ENCODE measurements around the gene TMEM108.
"Not testable (repeated sequence)": the region's sequence is repeated elsewhere in the genome, so short reads cannot be mapped to it uniquely, and the experiment has no call there.

TMEM108 gene

GRCh38 chr3:133038089-133038730 is at the start of gene TMEM108:
Gene TMEM108 (plus strand): TSS chr3:133038391.
- H3K27me3 Mint-ChIP-seq = peaks cover 67% of the 10 kb centered on the region
- peaks cover 3% of the 10 kb centered on the region for H3K4me1 Mint-ChIP-seq (ENCODE audit: low read depth)
- peak within 1 kb of the TSS; percentile 51 for H3K4me3 Mint-ChIP-seq
- peak; percentile 40 for DNase-seq
- H3K36me3 Mint-ChIP-seq (ENCODE audit: low read depth) = no peaks in the 10 kb centered on the region
- no peaks in the 10 kb centered on the region for H3K9me3 Mint-ChIP-seq
- no peak within 1 kb of the TSS for H3K27ac Mint-ChIP-seq

GRCh38 chr3:132995971-132996370 is 42.2 kb upstream of the TMEM108 start:
- H3K27ac Mint-ChIP-seq = no peak overlapping the region

GRCh38 chr3:132997404-132998185 is 40.6 kb upstream of the TMEM108 start:
- H3K9me3 Mint-ChIP-seq = no peaks in the 10 kb centered on the region
- H3K4me1 Mint-ChIP-seq (ENCODE audit: low read depth) = no peaks in the 10 kb centered on the region
- no peaks in the 10 kb centered on the region for H3K36me3 Mint-ChIP-seq (ENCODE audit: low read depth)
- no peaks in the 10 kb centered on the region for H3K27me3 Mint-ChIP-seq
- H3K4me3 Mint-ChIP-seq = no peak overlapping the region
- H3K27ac Mint-ChIP-seq = no peak overlapping the region
- DNase-seq = no peak

More at GRCh38 chr3:132995971-132996370, 42.2 kb upstream of the TMEM108 start:
- Mint-ChIP-seq H3K4me3 (no peak overlapping the region), H3K27me3 (no peaks in the 10 kb centered on the region), H3K36me3 (ENCODE audit: low read depth) (no peaks in the 10 kb centered on the region), H3K4me1 (ENCODE audit: low read depth) (no peaks in the 10 kb centered on the region), H3K9me3 (no peaks in the 10 kb centered on the region)
- DNase-seq = no peak

- not testable (repeated sequence) for H3K36me3 Mint-ChIP-seq (ENCODE audit: low read depth); H3K4me3 Mint-ChIP-seq; H3K9me3 Mint-ChIP-seq; DNase-seq; H3K4me1 Mint-ChIP-seq (ENCODE audit: low read depth); H3K27me3 Mint-ChIP-seq; H3K27ac Mint-ChIP-seq
Observed at GRCh38 chr3:133005032-133005431, 33.2 kb upstream of the TMEM108 start.

- H3K9me3 Mint-ChIP-seq = peaks cover 23% of the 10 kb centered on the region
- no peak for DNase-seq
- H3K27ac Mint-ChIP-seq = no peak overlapping the region
- H3K27me3 Mint-ChIP-seq = peaks cover 3% of the 10 kb centered on the region
- H3K36me3 Mint-ChIP-seq (ENCODE audit: low read depth) = no peaks in the 10 kb centered on the region
- H3K4me3 Mint-ChIP-seq = no peak overlapping the region
- no peaks in the 10 kb centered on the region for H3K4me1 Mint-ChIP-seq (ENCODE audit: low read depth)
Observed at GRCh38 chr3:133007601-133008000, 30.6 kb upstream of the TMEM108 start.

- Mint-ChIP-seq H3K36me3 (ENCODE audit: low read depth) (no peaks in the 10 kb centered on the region), H3K9me3 (peaks cover 20% of the 10 kb centered on the region), H3K27me3 (peaks cover 7% of the 10 kb centered on the region), H3K27ac (no peak overlapping the region), H3K4me3 (no peak overlapping the region), H3K4me1 (ENCODE audit: low read depth) (no peaks in the 10 kb centered on the region)
- DNase-seq = no peak
Observed at GRCh38 chr3:133014325-133014724, 23.9 kb upstream of the TMEM108 start.

GRCh38 chr3:133015573-133015972 is 22.6 kb upstream of the TMEM108 start:
- not testable (repeated sequence) for H3K27ac Mint-ChIP-seq, DNase-seq, H3K27me3 Mint-ChIP-seq

GRCh38 chr3:133016838-133017309 is 21.3 kb upstream of the TMEM108 start:
- H3K9me3 Mint-ChIP-seq = peaks cover 5% of the 10 kb centered on the region
- no peaks in the 10 kb centered on the region for H3K36me3 Mint-ChIP-seq (ENCODE audit: low read depth)
- no peaks in the 10 kb centered on the region for H3K4me1 Mint-ChIP-seq (ENCODE audit: low read depth)
- DNase-seq = no peak
- peaks cover 10% of the 10 kb centered on the region for H3K27me3 Mint-ChIP-seq
- no peak overlapping the region for H3K4me3 Mint-ChIP-seq
- H3K27ac Mint-ChIP-seq = no peak overlapping the region

More at GRCh38 chr3:133015573-133015972, 22.6 kb upstream of the TMEM108 start:
- not testable (repeated sequence) for H3K4me1 Mint-ChIP-seq (ENCODE audit: low read depth); H3K4me3 Mint-ChIP-seq; H3K36me3 Mint-ChIP-seq (ENCODE audit: low read depth)
- H3K9me3 Mint-ChIP-seq = peaks cover 12% of the 10 kb centered on the region

GRCh38 chr3:133018921-133019320 is 19.3 kb upstream of the TMEM108 start:
- Mint-ChIP-seq H3K27me3 (peaks cover 8% of the 10 kb centered on the region), H3K9me3 (no peaks in the 10 kb centered on the region), H3K27ac (no peak overlapping the region), H3K36me3 (ENCODE audit: low read depth) (no peaks in the 10 kb centered on the region), H3K4me3 (no peak overlapping the region), H3K4me1 (ENCODE audit: low read depth) (no peaks in the 10 kb centered on the region)
- DNase-seq = no peak

- no peaks in the 10 kb centered on the region for H3K4me1 Mint-ChIP-seq (ENCODE audit: low read depth)
- no peaks in the 10 kb centered on the region for H3K36me3 Mint-ChIP-seq (ENCODE audit: low read depth)
- no peak overlapping the region for H3K4me3 Mint-ChIP-seq
- no peak overlapping the region for H3K27ac Mint-ChIP-seq
- peaks cover 5% of the 10 kb centered on the region for H3K27me3 Mint-ChIP-seq
- DNase-seq = no peak
- H3K9me3 Mint-ChIP-seq = no peaks in the 10 kb centered on the region
Observed at GRCh38 chr3:133021206-133021605, 17.0 kb upstream of the TMEM108 start.

- Mint-ChIP-seq H3K9me3 (no peaks in the 10 kb centered on the region), H3K4me1 (ENCODE audit: low read depth) (no peaks in the 10 kb centered on the region), H3K4me3 (no peak overlapping the region), H3K27ac (no peak overlapping the region), H3K27me3 (peaks cover 7% of the 10 kb centered on the region), H3K36me3 (ENCODE audit: low read depth) (no peaks in the 10 kb centered on the region)
- no peak for DNase-seq
Observed at GRCh38 chr3:133023362-133023761, 14.8 kb upstream of the TMEM108 start.

GRCh38 chr3:133025546-133025945 is 12.6 kb upstream of the TMEM108 start:
- no peak for DNase-seq
- H3K27ac Mint-ChIP-seq = no peak overlapping the region

GRCh38 chr3:133032301-133032700 is 5.9 kb upstream of the TMEM108 start:
- no peaks in the 10 kb centered on the region for H3K4me1 Mint-ChIP-seq (ENCODE audit: low read depth)
- no peak for DNase-seq
- H3K36me3 Mint-ChIP-seq (ENCODE audit: low read depth) = no peaks in the 10 kb centered on the region
- no peak overlapping the region for H3K27ac Mint-ChIP-seq
- peaks cover 38% of the 10 kb centered on the region for H3K27me3 Mint-ChIP-seq
- no peak overlapping the region for H3K4me3 Mint-ChIP-seq
- no peaks in the 10 kb centered on the region for H3K9me3 Mint-ChIP-seq

More at GRCh38 chr3:133025546-133025945, 12.6 kb upstream of the TMEM108 start:
- H3K4me1 Mint-ChIP-seq (ENCODE audit: low read depth) = no peaks in the 10 kb centered on the region
- no peaks in the 10 kb centered on the region for H3K36me3 Mint-ChIP-seq (ENCODE audit: low read depth)
- no peak overlapping the region for H3K4me3 Mint-ChIP-seq
- peaks cover 7% of the 10 kb centered on the region for H3K27me3 Mint-ChIP-seq
- no peaks in the 10 kb centered on the region for H3K9me3 Mint-ChIP-seq

- Mint-ChIP-seq H3K27me3 (peaks cover 68% of the 10 kb centered on the region), H3K4me3 (no peak overlapping the region), H3K36me3 (ENCODE audit: low read depth) (no peaks in the 10 kb centered on the region), H3K4me1 (ENCODE audit: low read depth) (peaks cover 3% of the 10 kb centered on the region), H3K9me3 (no peaks in the 10 kb centered on the region), H3K27ac (no peak overlapping the region)
- no peak for DNase-seq
Observed at GRCh38 chr3:133037436-133037835, 755 bp upstream of the TMEM108 start.

- DNase-seq = no peak
- H3K27me3 Mint-ChIP-seq = peaks cover 61% of the 10 kb centered on the region
Observed at GRCh38 chr3:133038731-133039375, 662 bp downstream of the TMEM108 start.

More at GRCh38 chr3:133038731-133039375, 662 bp downstream of the TMEM108 start:
- Mint-ChIP-seq H3K9me3 (no peaks in the 10 kb centered on the region), H3K36me3 (ENCODE audit: low read depth) (no peaks in the 10 kb centered on the region), H3K4me3 (peak overlapping the region; percentile 46), H3K4me1 (ENCODE audit: low read depth) (peaks cover 3% of the 10 kb centered on the region), H3K27ac (no peak overlapping the region)

All from activated T-cell treated with anti-CD3 and anti-CD28 coated beads, Interleukin-2, amount 50 U/mL, for 24 hours (primary cell).